Measurements from ENCODE around the gene TJAP1. TPM values are rescaled to one million over a fixed set of nuclear protein-coding genes. Genes with fewer than 3 reads are reported as not detected.
"Not testable (repeated sequence)": the region's sequence is repeated elsewhere in the genome, so short reads cannot be mapped to it uniquely, and the experiment has no call there.

TJAP1 gene
- total RNA-seq, 1 donor from 2014 or later = 38.7 TPM

DNA sequence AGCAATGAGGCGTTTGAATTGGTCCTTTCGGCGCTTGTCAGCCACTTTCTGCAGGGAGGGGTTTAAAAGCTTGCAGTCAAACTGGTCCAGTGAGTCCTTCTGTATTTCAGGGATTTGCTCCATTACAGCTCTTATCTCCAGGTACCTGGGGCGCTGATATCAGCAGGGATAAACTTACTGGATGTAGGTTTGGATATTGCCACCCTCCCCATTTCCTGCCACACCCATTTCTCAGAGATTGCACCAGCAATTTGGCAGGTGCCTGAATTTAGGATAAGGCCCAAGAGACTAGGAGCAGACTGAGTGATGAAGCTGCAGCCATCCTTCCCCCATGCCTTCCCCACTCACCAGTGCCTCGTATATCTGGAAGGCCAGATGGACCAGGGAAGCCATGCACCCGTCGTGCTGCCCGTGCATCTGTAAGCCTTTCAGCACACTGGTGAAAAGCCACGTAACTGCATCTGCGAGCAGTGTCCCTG is 47.2 kb downstream of the TJAP1 start:
- Mint-ChIP-seq H3K9me3 (ENCODE audit: unreplicated experiment) (no peaks in the 10 kb centered on the region), H3K27me3 (ENCODE audit: unreplicated experiment) (no peaks in the 10 kb centered on the region), H3K36me3 (ENCODE audit: unreplicated experiment) (peaks cover 52% of the 10 kb centered on the region), H3K27ac (ENCODE audit: unreplicated experiment) (no peak overlapping the region), H3K4me1 (ENCODE audit: unreplicated experiment) (no peaks in the 10 kb centered on the region), H3K4me3 (ENCODE audit: unreplicated experiment) (no peak overlapping the region)
- TF ChIP-seq, protein P1, sequence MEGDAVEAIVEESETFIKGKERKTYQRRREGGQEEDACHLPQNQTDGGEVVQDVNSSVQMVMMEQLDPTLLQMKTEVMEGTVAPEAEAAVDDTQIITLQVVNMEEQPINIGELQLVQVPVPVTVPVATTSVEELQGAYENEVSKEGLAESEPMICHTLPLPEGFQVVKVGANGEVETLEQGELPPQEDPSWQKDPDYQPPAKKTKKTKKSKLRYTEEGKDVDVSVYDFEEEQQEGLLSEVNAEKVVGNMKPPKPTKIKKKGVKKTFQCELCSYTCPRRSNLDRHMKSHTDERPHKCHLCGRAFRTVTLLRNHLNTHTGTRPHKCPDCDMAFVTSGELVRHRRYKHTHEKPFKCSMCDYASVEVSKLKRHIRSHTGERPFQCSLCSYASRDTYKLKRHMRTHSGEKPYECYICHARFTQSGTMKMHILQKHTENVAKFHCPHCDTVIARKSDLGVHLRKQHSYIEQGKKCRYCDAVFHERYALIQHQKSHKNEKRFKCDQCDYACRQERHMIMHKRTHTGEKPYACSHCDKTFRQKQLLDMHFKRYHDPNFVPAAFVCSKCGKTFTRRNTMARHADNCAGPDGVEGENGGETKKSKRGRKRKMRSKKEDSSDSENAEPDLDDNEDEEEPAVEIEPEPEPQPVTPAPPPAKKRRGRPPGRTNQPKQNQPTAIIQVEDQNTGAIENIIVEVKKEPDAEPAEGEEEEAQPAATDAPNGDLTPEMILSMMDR (IDR thresholded peaks at IDR 0.05) = no peak
- no peak for DNase-seq (ENCODE audit: extremely low spot score, unreplicated experiment)

DNA sequence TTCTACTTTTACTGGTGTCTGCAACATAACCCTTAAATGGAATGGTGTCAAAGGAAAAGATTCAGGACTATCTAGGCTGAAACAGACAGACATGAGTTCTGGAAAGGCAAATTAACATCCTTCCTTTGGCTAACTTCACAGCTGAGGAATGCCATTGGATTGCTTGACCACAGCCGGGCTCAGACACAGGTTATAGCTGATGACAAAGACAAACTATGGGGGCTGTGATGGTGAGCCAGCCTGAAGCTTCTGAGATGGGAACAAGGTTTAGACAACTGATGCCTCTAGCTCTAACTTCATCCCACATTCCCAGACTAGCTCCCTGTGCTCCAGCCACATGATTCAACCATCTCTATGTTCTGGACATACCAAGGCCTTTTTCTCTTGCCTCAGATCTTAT is 54.8 kb downstream of the TJAP1 start:
- TF ChIP-seq, protein P1 (IDR thresholded peaks at IDR 0.05) = no peak
- no peaks in the 10 kb centered on the region for H3K4me1 Mint-ChIP-seq (ENCODE audit: unreplicated experiment)
- no peak overlapping the region for H3K4me3 Mint-ChIP-seq (ENCODE audit: unreplicated experiment)
- H3K9me3 Mint-ChIP-seq (ENCODE audit: unreplicated experiment) = no peaks in the 10 kb centered on the region
- no peak for DNase-seq (ENCODE audit: extremely low spot score, unreplicated experiment)
- H3K27me3 Mint-ChIP-seq (ENCODE audit: unreplicated experiment) = no peaks in the 10 kb centered on the region
- peaks cover 20% of the 10 kb centered on the region for H3K36me3 Mint-ChIP-seq (ENCODE audit: unreplicated experiment)
- no peak overlapping the region for H3K27ac Mint-ChIP-seq (ENCODE audit: unreplicated experiment)

DNA sequence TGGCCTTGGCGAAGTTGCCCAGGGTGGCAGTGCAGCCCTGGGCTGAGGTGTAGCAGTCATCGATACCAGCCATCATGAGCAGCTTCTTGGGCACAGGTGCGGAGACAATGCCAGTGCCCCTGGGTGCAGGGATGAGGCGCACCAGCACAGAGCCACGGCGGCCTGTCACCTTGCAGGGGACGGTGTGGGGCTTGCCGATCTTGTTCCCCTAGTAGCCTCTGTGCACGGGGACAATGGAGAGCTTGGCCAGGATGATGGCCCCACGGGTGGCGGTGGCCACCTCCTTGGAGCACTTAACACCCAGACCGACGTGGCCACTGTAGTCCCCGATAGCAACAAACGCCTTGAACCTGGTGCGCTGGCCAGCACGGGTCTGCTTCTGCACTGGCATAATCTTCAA is 61.6 kb downstream of the TJAP1 start:
- H3K4me1 Mint-ChIP-seq (ENCODE audit: unreplicated experiment); H3K27ac Mint-ChIP-seq (ENCODE audit: unreplicated experiment); H3K9me3 Mint-ChIP-seq (ENCODE audit: unreplicated experiment); H3K4me3 Mint-ChIP-seq (ENCODE audit: unreplicated experiment); DNase-seq (ENCODE audit: extremely low spot score, unreplicated experiment); H3K27me3 Mint-ChIP-seq (ENCODE audit: unreplicated experiment): not testable (repeated sequence)
- peaks cover 24% of the 10 kb centered on the region for H3K36me3 Mint-ChIP-seq (ENCODE audit: unreplicated experiment)

DNA sequence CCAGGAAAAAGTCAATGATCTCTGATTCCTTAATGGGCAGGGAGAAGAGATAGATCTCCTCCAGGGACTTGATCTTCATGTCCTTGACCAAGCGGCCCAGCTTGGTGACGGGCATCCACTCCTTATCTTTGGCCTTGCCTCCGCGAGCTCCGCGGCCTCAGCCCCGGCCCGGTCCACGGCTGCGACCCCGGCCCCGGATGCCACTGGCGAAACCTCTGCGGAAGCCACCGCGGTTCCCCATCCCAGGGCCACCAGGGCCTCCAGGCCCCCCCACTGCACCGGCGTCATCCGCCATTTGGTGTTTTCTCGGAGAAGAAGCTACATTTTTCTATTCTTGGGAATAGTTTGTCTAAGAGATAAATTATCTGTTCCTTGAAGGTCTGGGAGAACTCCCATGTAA is 62.0 kb downstream of the TJAP1 start:
- H3K9me3 Mint-ChIP-seq (ENCODE audit: unreplicated experiment); H3K4me1 Mint-ChIP-seq (ENCODE audit: unreplicated experiment); DNase-seq (ENCODE audit: extremely low spot score, unreplicated experiment); H3K4me3 Mint-ChIP-seq (ENCODE audit: unreplicated experiment); H3K27ac Mint-ChIP-seq (ENCODE audit: unreplicated experiment); H3K27me3 Mint-ChIP-seq (ENCODE audit: unreplicated experiment): not testable (repeated sequence)
- H3K36me3 Mint-ChIP-seq (ENCODE audit: unreplicated experiment) = peaks cover 26% of the 10 kb centered on the region

DNA sequence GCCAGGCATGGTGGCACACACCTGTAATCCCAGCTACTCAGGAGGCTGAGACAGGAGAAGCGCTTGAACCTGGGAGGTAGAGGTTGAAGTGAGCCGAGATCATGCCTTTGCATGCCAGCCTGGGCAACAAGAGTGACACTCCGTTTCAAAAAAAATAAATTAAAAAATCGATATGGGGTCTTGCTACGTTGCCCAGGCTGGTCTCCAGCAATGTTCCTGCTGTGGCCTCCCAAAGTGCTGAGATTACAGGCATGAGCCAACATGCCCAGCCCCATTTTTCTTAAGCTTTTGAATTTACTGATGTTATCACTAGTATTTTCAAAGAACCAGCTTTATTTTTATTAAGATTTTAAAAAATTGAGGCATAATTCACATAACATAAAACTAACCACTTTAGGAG is 63.1 kb downstream of the TJAP1 start:
- no peak for DNase-seq (ENCODE audit: extremely low spot score, unreplicated experiment)
- H3K9me3 Mint-ChIP-seq (ENCODE audit: unreplicated experiment) = no peaks in the 10 kb centered on the region
- H3K4me3 Mint-ChIP-seq (ENCODE audit: unreplicated experiment) = no peak overlapping the region
- no peaks in the 10 kb centered on the region for H3K4me1 Mint-ChIP-seq (ENCODE audit: unreplicated experiment)
- no peaks in the 10 kb centered on the region for H3K27me3 Mint-ChIP-seq (ENCODE audit: unreplicated experiment)
- H3K36me3 Mint-ChIP-seq (ENCODE audit: unreplicated experiment) = peaks cover 29% of the 10 kb centered on the region
- TF ChIP-seq, protein P1 (IDR thresholded peaks at IDR 0.05) = no peak
- no peak overlapping the region for H3K27ac Mint-ChIP-seq (ENCODE audit: unreplicated experiment)

DNA sequence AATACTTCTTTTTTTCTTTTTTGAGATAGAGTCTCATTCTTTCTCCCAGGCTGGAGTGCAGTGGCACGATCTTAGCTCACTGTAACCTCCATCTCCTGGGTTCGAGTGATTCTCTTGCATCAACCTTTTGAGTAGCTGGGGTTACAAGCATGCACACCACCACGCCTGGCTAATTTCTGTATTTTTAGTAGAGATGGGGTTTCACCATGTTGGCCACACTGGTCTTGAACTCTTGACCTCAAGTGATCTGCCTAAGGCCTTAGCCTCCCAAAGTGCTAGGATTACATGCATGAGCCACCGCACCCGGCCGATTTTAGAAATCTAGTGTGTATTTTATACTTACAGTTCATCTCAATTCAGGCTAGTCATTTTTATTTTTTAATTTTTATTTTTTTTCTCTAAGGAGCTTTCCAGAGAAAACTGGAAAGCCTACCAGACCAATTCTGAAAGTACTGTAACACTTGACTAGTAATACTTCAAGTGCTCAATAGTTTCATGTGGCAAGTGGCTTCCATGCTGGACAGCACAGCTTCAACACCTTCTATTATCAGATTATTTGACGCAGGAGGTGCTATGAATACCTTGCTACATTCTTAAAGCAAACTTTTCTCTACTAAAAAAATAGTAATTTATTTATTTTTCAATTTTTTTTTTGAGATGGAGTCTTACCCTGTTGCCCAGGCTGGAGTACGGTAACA is 64.6 kb downstream of the TJAP1 start:
- Mint-ChIP-seq H3K27me3 (ENCODE audit: unreplicated experiment) (no peaks in the 10 kb centered on the region), H3K27ac (ENCODE audit: unreplicated experiment) (no peak overlapping the region), H3K9me3 (ENCODE audit: unreplicated experiment) (no peaks in the 10 kb centered on the region), H3K4me1 (ENCODE audit: unreplicated experiment) (no peaks in the 10 kb centered on the region), H3K36me3 (ENCODE audit: unreplicated experiment) (peaks cover 42% of the 10 kb centered on the region), H3K4me3 (ENCODE audit: unreplicated experiment) (no peak overlapping the region)
- TF ChIP-seq, protein P1 (IDR thresholded peaks at IDR 0.05) = no peak
- no peak for DNase-seq (ENCODE audit: extremely low spot score, unreplicated experiment)

All from osteocyte (in vitro differentiated cells).